ENCODE measurements around the gene ELP2.

The ELP2 gene

GRCh38 chr18:36120297-36120696 lies 9.4 kb upstream of the ELP2 start:
- no peak for DNase-seq (ENCODE audit: low read depth in 2 of 2)

DNA sequence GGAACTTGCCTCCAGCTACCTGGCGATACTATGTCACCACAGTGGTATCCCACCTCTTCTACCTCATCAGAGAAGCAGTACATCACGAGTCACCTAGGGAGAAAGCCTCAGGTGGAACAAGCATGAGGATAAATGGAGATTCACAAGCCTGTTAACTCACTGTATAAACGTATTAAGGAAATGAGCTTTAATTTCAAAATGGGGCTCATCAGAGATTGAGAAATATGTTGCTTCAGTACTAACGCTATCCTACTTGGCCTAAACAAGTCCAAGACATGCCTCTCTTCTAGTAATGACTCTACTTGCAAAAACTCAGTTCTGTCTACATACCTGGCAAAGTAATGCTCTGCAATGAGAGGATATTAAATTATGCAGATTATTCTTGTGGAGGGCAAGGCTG lies 4.9 kb upstream of the ELP2 start:
- no peak for DNase-seq (ENCODE audit: low read depth in 2 of 2)

DNA sequence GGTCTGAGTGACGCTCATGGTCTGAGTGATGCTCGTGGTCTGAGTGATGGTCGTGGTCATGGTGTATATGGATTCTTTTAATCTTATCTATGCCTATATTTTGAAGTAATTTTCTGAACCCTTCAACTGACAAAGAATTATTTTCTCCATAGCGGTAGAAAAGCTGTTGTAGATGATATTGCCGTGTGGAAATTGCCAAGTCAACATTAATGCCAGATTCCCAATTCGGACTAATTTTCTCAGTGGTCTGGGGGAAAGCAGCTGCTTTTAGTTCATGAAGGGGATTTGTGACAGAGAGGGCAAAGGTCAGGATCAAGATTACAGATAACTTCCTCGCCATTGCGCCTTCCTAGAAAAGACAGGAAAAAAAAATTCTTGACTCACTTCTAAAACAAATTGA lies 3.0 kb upstream of the ELP2 start:
- DNase-seq (ENCODE audit: low read depth in 2 of 2), result no peak

DNA sequence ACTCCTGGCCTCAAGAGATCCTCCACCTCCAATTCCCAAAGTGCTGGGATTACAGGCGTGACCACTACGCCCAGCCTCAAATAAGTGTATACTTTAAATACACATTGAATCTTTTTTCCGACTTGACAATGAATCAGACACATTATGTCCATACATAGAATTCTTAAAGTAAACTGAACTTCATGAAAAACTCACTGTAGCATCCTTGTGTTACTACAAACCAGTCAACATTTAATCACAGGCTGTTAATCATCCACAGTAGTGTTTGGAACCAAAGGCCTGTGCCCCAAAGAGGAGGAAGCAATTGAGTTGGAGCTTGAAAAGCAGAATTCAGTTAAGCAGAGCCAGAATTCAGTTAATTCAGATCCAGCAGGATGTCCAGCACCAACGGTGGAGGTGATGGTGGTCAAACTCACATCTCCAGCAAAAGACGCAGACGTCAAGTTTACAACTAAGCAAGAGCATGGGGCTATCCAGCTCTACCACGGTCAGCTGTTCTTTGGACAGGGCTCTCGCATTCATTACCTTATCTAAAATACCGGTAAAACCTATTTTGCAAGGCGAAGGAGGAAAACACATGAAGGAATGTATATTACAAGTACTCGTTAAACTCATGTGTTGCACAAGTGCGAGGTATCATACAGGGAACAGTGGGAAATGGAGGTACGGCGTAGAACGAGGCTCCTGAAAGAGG lies 1.7 kb upstream of the ELP2 start:
- no peak for DNase-seq (ENCODE audit: low read depth in 2 of 2)

- DNase-seq (ENCODE audit: low read depth in 2 of 2), result no peak
These were observed 1.2 kb upstream of the ELP2 start for GRCh38 chr18:36128530-36128870.

DNA sequence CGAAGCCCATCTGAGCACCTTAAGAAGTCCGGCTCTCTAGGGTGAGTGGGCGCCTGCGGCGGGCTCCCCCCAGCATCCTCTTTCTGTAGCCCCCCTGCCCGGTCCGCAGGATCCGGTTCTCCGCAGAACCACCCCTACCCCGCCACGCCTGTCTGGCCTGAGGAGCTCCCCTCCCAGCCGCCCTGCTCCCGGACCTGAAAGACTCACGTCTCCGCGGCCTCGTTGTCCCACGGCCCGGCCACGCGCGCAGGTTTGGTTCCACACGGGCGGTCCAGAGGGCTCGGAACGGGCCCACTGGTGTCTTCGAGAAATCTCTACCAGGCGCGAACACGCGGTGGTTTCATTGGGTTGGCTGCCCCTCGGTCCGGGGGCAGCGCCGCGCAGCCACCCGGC lies 796 bp upstream of the ELP2 start:
- peak in 1 of 2 donors; percentile 11 for DNase-seq (ENCODE audit: low read depth in 2 of 2)

DNA sequence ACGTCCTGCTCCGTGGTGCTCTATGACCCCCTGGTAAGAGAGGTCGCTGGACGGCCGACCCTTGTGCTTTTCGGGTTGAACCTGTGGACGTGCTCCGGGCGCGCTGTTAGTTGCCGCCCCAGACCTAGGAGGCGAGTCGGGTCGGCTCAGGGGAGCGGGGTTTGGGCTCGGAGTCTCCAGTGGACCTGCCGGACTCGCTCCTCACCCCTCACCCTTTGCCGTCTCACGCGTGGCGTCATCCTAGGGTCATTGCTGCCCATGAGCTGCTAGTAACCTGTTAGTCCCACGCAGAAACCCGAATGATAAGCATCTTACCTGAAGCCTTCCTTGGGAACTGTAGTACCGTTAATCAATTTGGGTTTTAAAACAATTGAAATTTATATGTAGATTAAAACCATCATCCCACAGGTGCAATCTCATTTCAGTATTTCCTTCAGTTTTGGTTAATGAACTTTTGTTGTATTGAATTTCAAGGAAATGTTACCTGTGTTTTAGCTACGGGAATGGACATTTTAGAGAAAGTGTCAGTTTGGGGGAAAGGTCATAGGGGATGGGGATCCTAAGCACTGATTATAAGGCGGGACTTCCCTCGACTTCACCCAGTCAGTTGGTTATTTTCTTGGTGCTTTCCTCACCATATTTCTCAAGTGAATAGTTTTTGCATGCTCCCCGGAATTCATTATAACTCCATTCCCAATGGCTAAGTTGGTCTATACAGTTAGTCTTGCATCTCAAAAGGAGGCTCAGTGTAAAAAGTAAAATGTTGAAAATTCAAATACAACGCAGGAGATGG lies 536 bp downstream of the ELP2 start:
- DNase-seq (ENCODE audit: low read depth in 2 of 2), result no peak

- DNase-seq (ENCODE audit: low read depth in 2 of 2), result no peak
These were observed 1.4 kb downstream of the ELP2 start for GRCh38 chr18:36130883-36131653.

DNA sequence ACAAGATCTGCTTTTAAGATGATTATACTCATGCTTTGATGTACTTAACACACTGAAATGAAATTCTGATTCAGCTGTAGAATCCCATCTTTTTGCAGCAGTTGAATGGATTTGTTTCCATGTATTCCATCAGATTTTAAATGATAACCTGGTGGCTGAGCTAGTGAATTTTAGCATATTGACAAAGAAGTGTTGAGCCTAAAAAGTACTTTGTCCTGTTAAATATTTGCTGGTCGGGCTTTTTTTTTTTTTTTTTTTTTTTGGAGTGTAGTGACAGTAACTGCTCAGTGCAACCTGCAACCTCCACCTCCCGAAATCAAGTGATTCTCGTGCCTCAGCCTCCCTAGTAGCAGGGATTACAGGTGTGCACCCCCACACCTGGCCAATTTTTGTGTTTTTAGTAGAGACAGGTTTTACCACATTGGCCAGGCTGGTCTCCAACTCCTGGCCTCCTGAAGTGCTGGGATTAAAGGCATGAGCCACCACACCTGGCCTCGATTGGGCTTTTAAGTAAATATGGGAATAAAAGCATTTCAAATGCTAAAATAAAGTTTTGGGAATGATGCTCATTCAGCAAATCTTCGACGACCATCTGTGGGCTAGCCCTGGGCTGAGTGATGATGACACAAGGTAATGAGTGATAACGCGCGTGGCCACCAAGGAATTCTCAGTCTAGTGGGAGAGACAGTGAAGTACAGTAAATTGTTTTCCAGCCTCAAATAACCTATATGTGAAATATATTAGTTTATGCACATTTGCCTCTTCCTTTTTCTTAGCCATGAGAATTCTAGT lies 2.2 kb downstream of the ELP2 start:
- no peak for DNase-seq (ENCODE audit: low read depth in 2 of 2)

DNA sequence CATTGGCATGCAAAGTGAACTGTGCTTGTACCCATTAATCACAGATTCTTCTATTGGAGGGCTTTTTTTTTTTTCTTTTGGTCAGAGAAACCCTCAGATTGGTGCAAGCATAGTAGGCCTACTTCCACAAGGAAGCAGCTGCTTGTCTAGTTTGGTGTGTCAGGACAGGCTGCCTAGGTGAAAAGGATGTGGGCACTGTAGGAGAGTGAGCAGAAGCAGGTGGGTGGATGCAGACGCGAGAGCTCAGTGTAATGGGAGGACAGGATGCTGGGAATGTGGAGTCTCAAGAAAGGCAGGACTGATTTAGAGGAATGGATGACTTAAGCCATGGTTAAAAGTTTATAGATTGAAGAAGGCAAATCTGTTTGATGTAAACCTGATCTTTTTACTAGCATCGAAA lies 3.1 kb downstream of the ELP2 start:
- DNase-seq (ENCODE audit: low read depth in 2 of 2), result no peak

GRCh38 chr18:36135264-36135663 lies 5.6 kb downstream of the ELP2 start:
- no peak for DNase-seq (ENCODE audit: low read depth in 2 of 2)

DNA sequence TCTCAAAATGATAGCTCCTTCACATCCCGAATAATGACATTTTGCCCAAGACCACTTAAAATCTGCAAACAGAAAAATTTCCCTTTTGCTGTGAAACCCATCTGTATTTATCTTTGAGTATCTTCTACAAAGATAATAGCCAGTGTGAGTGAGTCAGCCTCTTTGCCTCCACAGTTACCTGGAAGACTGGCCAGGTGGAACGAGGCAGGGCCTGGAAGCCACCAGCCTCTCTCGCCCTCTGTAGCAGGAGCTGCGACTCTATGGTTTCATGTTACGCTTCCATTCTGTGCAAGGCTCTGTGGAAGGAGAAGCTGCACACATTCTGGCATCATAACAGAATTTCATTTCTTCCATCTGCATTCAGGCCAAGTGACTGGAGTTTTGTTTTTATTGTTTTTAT lies 9.5 kb downstream of the ELP2 start:
- no peak for DNase-seq (ENCODE audit: low read depth in 2 of 2)

DNA sequence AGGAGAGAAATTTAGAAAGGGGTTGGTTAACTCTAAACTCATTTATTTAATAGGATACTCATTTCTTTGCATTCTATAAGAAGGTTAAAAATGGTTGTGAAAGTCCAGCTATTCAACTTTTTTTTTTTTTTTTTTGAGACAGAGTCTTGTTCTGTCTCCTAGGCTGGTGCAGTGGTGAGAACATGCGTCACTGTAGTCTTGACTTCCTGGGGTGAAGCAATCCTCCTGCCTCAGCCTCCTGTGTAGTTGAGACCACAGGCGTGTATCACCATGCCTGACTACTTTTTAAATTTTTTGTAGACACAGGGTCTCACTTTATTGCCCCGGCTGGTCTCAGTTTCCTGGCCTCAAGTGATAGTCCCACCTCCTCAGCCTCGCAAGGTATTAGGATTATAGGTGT lies 11.9 kb downstream of the ELP2 start:
- no peak for DNase-seq (ENCODE audit: low read depth in 2 of 2)

DNA sequence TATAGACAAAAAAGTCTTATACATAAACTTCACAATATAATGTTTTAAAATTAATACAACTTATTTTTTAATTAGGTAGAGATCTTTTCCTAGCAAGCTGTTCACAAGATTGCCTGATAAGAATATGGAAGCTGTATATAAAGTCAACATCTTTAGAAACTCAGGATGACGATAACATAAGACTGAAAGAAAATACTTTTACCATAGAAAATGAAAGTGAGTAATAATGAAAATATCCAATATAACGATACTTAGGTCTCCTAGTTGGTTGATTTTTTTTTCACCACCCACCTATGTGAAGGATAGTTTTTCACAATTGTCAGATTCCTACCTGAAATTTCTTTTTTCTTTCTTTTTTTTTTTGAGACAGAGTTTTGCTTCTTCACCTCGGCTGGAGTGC lies 13.1 kb downstream of the ELP2 start:
- DNase-seq (ENCODE audit: low read depth in 2 of 2), result no peak

- no peak for DNase-seq (ENCODE audit: low read depth in 2 of 2)
These were observed 13.7 kb downstream of the ELP2 start for GRCh38 chr18:36143391-36143790.

- DNase-seq (ENCODE audit: low read depth in 2 of 2), result no peak
These were observed 20.0 kb downstream of the ELP2 start for GRCh38 chr18:36149514-36150289.

- DNase-seq (ENCODE audit: low read depth in 2 of 2), result no peak
These were observed 23.1 kb downstream of the ELP2 start for GRCh38 chr18:36152781-36153180.

- no peak for DNase-seq (ENCODE audit: low read depth in 2 of 2)
These were observed 23.5 kb downstream of the ELP2 start for GRCh38 chr18:36153203-36153602.

GRCh38 chr18:36153771-36154170 lies 24.1 kb downstream of the ELP2 start:
- DNase-seq (ENCODE audit: low read depth in 2 of 2), result no peak

GRCh38 chr18:36155851-36156757 lies 26.4 kb downstream of the ELP2 start:
- no peak for DNase-seq (ENCODE audit: low read depth in 2 of 2)
